HG03460 (cell line): Measurements from ENCODE around the gene LRRC23.

Source experiments
- ATAC-seq: cut with Tn5 transposase; IDR thresholded peaks from one replicate; pipeline ENCODE4 v1.9.1; 2021; ENCODE audit not compliant: unreplicated experiment

The LRRC23 gene

DNA sequence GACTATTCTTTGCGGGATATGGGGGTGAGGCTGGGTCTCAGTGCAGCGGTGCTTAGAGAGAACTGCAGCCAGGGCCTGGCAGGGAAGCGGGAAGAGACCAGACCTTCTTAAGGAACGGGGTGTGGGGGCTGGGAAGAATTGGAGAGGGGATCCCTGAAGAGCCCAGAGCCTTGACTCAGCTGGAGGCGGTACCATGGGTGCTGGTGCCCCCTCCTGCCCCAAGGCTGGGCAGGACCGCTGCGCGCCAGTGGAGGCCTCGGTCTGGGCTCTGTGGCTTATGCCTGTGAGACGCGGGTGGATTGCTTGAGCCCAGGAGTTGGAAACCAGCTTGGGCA, 37.7 kb downstream of the LRRC23 start:
- ATAC-seq = no peak

- ATAC-seq = peak; percentile 31
Observed at GRCh38 chr12:6943389-6943721, 38.7 kb downstream of the LRRC23 start.

- ATAC-seq = peak; percentile 30
Observed at GRCh38 chr12:6943722-6944380, 39.2 kb downstream of the LRRC23 start, which contains the start of the genes C12orf57 and RNU7-1. C12orf57 (plus strand) TSS chr12:6944022; CDS start chr12:6944122, 100 bp downstream. RNU7-1 (plus strand) TSS chr12:6943816.

DNA sequence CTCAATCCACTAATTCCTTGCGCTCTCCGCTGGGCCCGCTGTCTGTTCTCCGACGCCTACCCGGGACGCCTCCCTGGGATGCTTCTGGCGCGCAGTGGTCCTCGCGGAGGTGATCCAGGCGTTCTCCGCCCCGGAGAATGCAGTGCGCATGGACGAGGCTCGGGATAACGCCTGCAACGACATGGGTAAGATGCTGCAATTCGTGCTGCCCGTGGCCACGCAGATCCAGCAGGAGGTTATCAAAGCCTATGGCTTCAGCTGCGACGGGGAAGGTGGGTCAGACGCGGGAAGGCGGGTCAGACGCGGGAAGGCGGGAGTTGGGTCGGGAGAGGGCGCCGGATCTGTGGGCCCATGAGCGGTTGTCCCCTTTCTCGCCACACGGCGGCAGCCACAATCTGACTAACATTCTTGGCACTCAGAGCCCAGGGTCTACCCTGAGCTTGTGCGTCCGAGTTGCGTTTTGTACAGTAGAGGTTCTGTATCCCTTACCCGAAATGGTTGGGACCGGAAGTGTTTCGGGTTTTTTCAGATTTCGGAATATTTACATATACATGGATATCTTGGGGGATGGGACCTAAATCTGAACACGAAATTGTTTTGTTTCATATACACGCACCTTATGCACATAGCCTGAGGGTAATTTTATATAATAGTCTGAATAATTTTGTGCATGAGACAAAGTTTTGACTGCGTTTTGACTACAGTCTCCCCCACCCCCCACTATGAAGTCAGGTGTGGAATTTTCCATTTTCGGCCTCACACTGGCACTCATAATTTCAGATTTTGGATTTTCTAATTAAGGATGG, 40.0 kb downstream of the LRRC23 start:
- ATAC-seq = peak; percentile 47

DNA sequence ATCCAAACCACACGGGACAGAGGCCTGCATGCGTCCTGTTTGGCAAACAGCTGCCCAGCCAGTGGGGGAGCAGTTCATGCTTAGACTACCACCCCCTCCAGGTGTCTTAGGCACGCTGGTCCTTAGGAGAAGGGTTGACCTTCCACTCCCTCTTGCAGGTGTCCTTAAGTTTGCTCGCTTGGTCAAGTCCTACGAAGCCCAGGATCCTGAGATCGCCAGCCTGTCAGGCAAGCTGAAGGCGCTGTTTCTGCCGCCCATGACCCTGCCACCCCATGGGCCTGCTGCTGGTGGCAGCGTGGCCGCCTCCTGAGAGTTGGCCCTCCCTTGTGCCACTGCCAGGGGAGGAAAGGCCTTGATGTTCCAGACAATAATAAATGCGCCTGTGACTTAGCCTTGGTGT, 41.0 kb downstream of the LRRC23 start:
- ATAC-seq = no peak

DNA sequence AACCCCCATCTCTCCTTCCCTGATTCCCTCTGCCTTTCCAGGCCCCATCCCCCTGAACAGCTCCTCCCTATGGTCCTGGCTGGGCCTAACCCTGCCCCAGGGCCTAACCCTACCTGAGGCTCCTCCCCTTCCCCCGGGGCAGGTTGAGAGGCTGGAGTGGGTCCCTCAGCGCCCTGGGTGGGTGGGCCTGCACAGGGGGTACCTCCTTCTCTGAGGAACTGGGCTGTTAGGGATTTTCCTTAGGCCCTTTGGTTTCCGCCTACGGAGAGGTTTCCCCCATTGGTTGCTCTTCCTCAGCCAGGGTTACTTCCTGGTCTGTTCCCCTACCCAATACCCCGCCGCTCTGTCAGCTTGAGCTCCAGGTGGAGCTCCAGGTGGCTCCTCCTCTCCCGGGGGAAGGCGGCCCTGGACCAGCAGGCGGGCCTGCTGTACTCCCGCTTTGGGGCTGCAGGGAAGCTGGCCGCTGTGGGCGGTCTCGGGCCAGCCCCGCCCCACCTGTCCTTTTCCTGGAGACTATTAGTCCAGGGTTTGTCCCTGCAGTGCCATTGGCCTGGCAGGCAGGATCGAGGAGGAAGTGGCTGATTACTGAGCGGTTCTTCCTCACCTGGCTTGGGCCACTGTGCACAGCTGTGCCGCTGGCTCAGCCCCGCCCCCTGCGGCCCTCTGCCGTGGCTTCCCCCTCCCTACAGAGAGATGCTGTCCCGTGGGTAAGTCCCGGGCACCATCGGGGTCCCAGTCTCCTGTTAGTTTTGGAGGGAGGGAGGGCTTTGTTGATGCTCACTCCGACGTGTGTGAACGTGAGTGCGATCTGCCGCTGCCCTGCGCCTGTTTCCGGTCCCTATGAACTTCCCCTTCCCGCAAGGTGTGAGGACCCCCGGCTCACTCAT, 41.7 kb downstream of the LRRC23 start:
- ATAC-seq = no peak

DNA sequence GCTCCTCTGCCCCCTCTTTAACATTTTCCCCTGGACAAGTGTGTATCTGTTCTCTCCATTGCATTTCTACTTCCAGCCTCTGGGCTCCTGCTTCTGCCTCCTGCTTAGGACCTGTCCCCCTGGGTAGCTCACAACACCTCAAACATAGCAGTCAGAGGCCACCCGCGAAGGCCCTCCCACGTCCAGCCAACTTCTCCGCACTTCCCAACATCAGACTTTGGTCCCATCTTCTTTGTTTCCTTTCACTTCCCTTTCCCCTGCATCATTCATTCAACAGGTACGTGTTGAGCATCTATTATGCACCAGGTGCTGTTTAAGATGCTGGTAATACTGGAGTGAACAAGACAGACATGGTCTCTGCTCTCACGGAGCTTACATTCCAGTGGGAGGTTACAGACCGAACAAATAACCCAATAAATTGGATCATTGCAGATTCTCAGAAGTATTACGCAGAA, 42.3 kb downstream of the LRRC23 start:
- ATAC-seq = no peak

DNA sequence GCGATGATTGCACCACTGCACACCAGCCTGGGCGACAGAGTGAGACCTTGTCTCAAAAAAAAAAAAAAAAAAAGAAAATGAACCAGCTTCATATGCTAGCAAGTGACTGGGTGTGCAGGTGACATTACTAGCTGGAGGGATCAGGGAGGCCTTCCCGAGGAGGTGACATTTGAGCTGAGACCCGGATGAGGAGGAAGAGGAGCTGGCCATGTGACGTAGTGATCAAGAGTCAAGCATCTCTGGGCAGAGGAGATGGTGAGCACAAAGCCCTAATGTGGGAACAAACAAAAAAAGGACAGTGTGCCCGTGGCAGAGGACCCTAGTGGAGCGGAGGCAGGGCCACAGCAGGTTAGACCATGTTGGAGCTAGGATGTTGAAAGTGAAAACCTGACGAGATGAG, 43.0 kb downstream of the LRRC23 start:
- no peak for ATAC-seq

DNA sequence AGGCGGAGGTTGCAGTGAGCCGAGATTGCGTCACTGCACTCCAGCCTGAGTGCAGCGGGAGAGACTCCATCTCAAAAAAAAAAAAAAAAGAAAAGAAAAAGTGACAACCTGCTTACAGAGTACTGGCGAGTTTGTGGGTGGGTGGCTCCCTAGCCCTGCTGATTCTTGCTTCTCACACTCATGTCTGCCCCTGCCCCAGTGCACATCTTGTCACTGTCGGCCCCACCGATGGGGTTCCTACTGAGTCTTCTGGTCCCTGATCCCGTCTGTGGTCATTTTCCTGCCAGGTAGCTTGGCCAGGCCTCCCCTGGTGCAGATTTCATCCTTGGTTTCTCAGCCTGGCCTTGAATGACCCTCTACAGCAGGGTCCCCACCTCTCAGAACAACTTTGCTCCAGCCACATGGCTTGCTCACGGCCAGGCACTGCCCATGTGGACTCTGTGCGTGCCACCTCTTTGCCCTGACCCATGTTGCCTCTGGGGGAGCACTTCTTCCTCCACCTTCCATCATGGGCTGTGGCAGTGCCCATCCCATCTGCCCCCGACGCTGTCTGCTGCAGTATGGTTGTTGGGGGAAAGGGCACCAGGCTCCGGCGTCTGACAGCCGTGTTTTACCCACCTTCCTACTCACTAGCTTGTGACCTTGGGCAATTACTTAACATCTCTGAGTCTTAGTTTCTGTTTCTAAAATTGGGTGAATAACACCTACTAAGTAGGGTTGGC, 44.4 kb downstream of the LRRC23 start:
- ATAC-seq = no peak

DNA sequence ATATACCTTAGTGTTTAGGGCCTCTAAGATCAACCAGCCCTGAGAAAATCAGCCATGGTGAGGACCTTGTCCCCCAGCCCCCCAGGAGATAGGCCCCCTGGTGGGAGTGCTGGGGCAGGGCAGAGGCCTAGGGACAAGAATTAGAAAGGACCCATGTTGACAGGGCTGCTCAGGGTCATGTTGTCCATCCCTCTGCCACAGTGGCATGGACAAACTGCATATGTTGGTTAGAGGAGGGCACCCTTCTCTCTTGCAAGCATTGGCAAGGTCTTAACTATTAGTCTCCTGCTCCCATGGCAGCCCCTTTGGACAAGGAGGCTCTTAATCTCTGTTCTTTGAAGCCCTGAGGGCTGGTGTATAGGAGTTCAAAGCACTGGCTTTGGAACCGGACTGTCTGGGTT, 45.8 kb downstream of the LRRC23 start:
- ATAC-seq = no peak

DNA sequence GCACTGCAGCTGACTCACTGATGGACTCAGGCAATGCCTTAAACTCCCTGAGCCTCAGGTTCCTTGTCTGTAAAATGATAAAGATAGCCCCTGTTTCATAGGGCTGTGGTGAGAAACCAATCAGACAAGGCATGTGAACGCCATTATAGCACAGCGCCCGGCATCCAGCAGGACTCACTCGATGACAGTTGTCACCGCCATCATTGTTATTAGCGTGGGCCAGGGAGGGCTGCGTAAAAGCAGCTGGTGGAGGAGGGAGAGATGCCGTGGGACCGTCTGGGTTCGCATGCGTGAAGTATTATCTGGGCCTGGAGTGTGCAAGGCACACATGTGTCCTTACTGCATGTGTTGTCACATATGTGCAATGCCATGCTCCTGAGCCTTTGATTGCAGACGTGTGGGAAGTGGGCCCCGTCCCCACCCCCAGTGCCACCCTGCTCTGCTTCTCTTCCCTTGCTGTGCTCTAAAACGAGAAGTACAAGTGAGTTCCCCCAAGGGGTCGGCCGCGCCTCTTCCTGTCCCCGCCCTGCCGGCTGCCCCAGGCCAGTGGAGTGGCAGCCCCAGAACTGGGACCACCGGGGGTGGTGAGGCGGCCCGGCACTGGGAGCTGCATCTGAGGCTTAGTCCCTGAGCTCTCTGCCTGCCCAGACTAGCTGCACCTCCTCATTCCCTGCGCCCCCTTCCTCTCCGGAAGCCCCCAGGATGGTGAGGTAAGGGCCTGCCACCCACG, 46.4 kb downstream of the LRRC23 start, which contains the start of gene PTPN6:
Gene PTPN6 (plus strand): TSS at position 546 of the 730 bp plus-strand sequence. CDS start 157 bp downstream, at position 703.
- peak; percentile 23 for ATAC-seq

- no peak for ATAC-seq
Observed at GRCh38 chr12:6951551-6952120, 47.0 kb downstream of the LRRC23 start.

DNA sequence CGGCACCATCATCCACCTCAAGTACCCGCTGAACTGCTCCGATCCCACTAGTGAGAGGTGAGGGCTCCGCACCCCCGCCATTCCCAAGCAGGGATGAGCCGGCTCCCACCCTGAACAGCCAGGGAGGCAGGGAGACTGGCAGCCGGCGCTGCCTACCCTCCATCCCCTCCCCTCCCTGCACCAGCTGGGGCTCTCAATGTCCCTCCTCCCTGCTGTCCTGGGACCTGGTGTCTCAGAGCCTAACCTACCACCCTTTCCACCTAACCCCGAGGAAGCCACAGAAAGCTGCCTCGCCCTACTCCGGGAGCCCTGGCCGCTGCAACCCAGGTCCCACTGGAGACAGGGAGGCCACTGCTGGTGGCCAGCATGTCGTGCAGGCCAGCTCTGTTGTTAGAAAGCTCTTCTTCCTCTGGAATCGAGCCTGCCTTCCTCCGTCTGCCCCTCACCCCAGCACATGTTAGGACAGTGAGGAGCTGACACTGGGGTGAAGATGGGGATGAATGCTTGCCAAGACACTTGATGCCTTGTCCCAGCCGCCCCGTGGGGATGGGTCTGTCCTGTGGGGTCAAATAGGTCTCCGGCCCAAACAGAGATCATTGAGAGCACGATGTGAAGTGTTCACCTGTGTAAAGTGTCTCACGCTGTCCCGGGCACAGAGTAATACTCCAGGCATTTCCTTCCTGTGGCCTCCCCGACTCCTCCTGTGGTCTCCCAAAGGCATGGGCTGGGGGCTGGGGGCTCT, 47.7 kb downstream of the LRRC23 start:
- ATAC-seq = no peak

DNA sequence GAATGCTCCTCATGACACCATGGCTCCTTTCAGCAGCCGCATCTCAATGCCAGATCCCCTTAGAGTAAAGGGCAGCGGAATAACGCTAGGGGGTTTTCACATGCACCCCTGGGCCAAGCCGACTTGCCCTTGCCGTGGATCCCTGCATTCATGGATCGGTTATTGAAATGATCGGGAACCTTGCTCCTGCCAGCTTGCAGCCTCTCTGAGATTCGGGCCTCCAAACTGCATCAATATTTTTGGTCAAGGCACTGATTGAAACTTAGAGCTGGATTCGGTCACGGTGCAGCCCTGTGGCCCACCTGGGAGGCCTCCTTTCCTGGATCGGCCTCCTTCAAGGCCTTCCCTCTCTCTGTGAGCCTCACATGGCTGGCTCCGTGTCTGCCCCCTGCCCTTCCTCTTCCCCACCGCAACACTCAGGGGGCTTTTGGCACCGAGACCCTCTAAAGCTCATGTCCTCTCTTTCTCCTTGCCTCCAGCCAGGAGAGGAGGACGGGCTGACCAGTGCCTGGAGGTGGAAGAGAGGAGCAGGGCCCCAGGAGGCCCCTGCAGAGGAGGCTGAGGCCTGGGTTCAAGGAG, 48.3 kb downstream of the LRRC23 start:
- ATAC-seq = no peak

DNA sequence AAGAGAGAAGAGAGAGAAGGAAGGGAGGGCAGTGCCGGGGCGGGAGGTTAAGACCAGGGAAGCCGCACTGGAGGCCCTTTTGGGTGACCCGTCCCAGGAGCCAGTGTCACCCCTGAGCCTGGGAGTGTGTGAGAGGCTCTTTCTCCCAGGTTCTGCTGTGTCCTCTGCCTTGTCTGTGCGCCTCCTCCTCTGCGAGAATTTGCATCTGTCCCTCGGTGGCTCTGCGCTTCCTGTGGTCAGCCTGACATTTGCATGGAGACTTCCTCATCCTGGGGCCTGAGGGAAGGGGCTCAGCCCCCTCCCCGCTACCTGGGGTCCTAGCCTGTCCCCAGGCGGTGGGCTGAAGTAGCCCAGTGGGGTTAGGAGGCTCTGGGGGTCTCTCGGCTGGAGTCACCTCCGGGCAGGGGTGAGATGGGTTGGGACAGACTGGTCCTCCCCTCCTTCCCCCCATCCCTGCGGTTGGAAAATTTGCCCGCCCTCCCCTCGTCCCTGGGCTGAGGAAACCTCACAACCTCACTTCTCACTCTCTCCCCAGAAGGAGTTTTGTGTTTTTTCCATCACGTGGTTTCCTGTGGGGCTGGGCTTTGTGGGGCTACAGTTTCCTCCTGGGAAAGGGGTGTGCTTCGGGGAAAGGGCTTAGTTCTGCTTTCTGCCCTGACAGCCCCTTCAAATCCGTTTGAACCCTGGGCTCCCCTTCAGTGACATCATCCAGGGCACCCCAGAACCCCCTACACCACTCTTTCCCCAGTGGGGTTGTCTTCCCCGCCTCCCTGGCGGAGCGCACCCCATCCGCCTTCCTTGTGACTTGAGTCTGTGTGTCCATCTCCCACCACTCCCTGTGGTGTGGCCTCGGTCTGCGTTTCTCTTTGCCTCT, 49.1 kb downstream of the LRRC23 start:
- ATAC-seq = peak; percentile 43

DNA sequence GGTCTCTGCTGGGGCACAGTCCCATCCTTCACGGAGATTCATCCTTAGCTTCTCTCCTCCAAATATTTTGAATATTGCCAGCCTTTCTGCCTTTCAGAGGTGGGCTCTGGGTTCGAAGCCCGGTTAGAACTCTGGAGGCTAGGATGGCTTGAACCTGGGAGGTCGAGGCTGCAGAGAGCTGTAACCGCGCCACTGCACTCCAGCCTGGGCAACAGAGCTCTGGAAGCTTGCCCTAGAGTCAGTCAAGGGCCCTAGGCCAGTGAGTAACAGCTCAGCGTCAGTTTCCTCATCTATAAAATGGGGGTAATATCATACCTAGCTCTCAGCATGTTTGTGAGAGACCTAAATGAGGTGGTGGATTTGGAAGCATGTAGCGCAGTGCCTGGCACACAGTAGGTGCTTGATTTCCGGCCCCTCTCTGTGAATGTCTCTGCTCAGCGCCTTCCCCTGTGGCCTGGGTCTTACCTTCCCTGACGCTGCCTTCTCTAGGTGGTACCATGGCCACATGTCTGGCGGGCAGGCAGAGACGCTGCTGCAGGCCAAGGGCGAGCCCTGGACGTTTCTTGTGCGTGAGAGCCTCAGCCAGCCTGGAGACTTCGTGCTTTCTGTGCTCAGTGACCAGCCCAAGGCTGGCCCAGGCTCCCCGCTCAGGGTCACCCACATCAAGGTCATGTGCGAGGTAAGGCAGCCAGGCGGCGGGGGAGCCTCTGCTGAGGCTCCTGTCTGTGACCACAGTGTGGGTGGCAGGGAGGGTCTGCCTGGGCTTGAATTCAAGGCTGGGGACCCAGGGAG, 49.9 kb downstream of the LRRC23 start:
- no peak for ATAC-seq
